ENCODE results near the gene SSR2.
"Not testable (repeated sequence)": the region's sequence is repeated elsewhere in the genome, so short reads cannot be mapped to it uniquely, and the experiment has no call there.

SSR2 gene

GRCh38 chr1:156048663-156049258 is 28.0 kb upstream of the SSR2 start:
- DNase-seq (ENCODE audit: low read depth, low spot score) = no peak

GRCh38 chr1:156045076-156045475 is 24.3 kb upstream of the SSR2 start:
- no peak for DNase-seq (ENCODE audit: low read depth, low spot score)

- DNase-seq (ENCODE audit: low read depth, low spot score) = no peak
These were observed 22.1 kb upstream of the SSR2 start for GRCh38 chr1:156042828-156043227.

- DNase-seq (ENCODE audit: low read depth, low spot score) = not testable (repeated sequence)
These were observed 14.2 kb upstream of the SSR2 start for GRCh38 chr1:156034991-156035390.

- peak; percentile 62 for DNase-seq (ENCODE audit: low read depth, low spot score)
These were observed 12.3 kb upstream of the SSR2 start for GRCh38 chr1:156033011-156033410.

- no peak for DNase-seq (ENCODE audit: low read depth, low spot score)
These were observed 5.8 kb upstream of the SSR2 start for GRCh38 chr1:156026588-156026987.

GRCh38 chr1:156025876-156026275 is 5.1 kb upstream of the SSR2 start:
- DNase-seq (ENCODE audit: low read depth, low spot score) = no peak

GRCh38 chr1:156024801-156025200 is 4.0 kb upstream of the SSR2 start:
- no peak for DNase-seq (ENCODE audit: low read depth, low spot score)

GRCh38 chr1:156021954-156022353 is 1.2 kb upstream of the SSR2 start:
- no peak for DNase-seq (ENCODE audit: low read depth, low spot score)

GRCh38 chr1:156021093-156021428 is 310 bp upstream of the SSR2 start:
- DNase-seq (ENCODE audit: low read depth, low spot score) = no peak

GRCh38 chr1:156019946-156020292 is 832 bp downstream of the SSR2 start:
- no peak for DNase-seq (ENCODE audit: low read depth, low spot score)

GRCh38 chr1:156014829-156015228 is 5.9 kb downstream of the SSR2 start:
- DNase-seq (ENCODE audit: low read depth, low spot score) = no peak

- DNase-seq (ENCODE audit: low read depth, low spot score) = no peak
These were observed 8.5 kb downstream of the SSR2 start for GRCh38 chr1:156012051-156012817.

- no peak for DNase-seq (ENCODE audit: low read depth, low spot score)
These were observed 11.3 kb downstream of the SSR2 start for GRCh38 chr1:156009404-156009803.

GRCh38 chr1:156006666-156007376 is 13.9 kb downstream of the SSR2 start:
- DNase-seq (ENCODE audit: low read depth, low spot score) = no peak

GRCh38 chr1:156004843-156005584 is 15.7 kb downstream of the SSR2 start:
- DNase-seq (ENCODE audit: low read depth, low spot score) = no peak

- no peak for DNase-seq (ENCODE audit: low read depth, low spot score)
These were observed 16.9 kb downstream of the SSR2 start for GRCh38 chr1:156003923-156004188.

- DNase-seq (ENCODE audit: low read depth, low spot score) = no peak
These were observed 18.4 kb downstream of the SSR2 start for GRCh38 chr1:156002188-156002911.

GRCh38 chr1:156001662-156002171 is 19.0 kb downstream of the SSR2 start:
- no peak for DNase-seq (ENCODE audit: low read depth, low spot score)

- no peak for DNase-seq (ENCODE audit: low read depth, low spot score)
These were observed 19.6 kb downstream of the SSR2 start for GRCh38 chr1:156001021-156001661.

GRCh38 chr1:155999964-156000363 is 20.8 kb downstream of the SSR2 start:
- no peak for DNase-seq (ENCODE audit: low read depth, low spot score)
